B cell (primary cell): ENCODE measurements around the gene PDAP1. TPM values are rescaled to one million over a fixed set of nuclear protein-coding genes. Genes with fewer than 3 reads are reported as not detected.
"Not testable (repeated sequence)": the region's sequence is repeated elsewhere in the genome, so short reads cannot be mapped to it uniquely, and the experiment has no call there.

ENCODE experiments used
- ATAC-seq: fragments of 200-7000 bp; cut with Tn5 transposase; one replicate; pipeline ENCODE4 v1.10.0; 2021; ENCODE audit warnings: low read depth, mild to moderate bottlenecking, moderate number of reproducible peaks, moderate library complexity
- CTCF ChIA-PET: fragments of 350-600 bp; sonication (Branson Sonifier 250); formaldehyde crosslinking; loops from one replicate; lab custom pipeline; 2021; ENCODE audit warnings: antibody characterized with exemption, inconsistent platforms; lab: Charles Lee
- POLR2A ChIA-PET: fragments of 350-600 bp; sonication (Branson Sonifier 250); formaldehyde crosslinking; loops from one replicate; lab custom pipeline; 2021; ENCODE audit warnings: antibody characterized with exemption; lab: Charles Lee
- DNase-seq: peaks from one replicate; pipeline ENCODE4 v3.0.0; 2013
- H2AFZ ChIP-seq: 2 replicates; pipeline ENCODE4 v1.6.1; 2012; ENCODE audit warnings: mild to moderate bottlenecking, low read depth, low read length; ENCODE audit not compliant: insufficient read depth, poor library complexity, severe bottlenecking
- H3K27ac ChIP-seq, 2 donors: 1 replicate in 1 of 2; 2 replicates in 1 of 2; pipeline ENCODE4 v1.5.1; 2012 to 2013; ENCODE audit warnings: low read length in 2 of 2, mild to moderate bottlenecking in 2 of 2, moderate library complexity in 1 of 2
- H3K27me3 ChIP-seq, 4 experiments: fragments of 200-600 bp in 1 of 4; sonication (generic) in 1 of 4; replicated peaks in 1 of 4; 1 replicate in 2 of 4; 2 replicates in 2 of 4; pipeline versions ENCODE4 v1.6.1 to v1.7.0; 2013 to 2016; ENCODE audit warnings: low read length in 3 of 4, mild to moderate bottlenecking in 2 of 4, mixed read lengths in 1 of 4, moderate library complexity in 1 of 4; ENCODE audit not compliant: insufficient read depth in 4 of 4, control insufficient read depth in 3 of 4; ENCODE audit errors: control extremely low read depth in 1 of 4
- H3K36me3 ChIP-seq, 2 experiments: replicated peaks in 1 of 2; 1 replicate in 1 of 2; 2 replicates in 1 of 2; pipeline versions ENCODE4 v1.6.1 to v1.7.1; 2013; ENCODE audit warnings: low read length in 1 of 2; ENCODE audit not compliant: insufficient read depth in 2 of 2, control insufficient read depth in 1 of 2; ENCODE audit errors: control extremely low read depth in 1 of 2, extremely low read depth in 1 of 2
- H3K4me1 ChIP-seq, 2 donors: fragments of 200-600 bp in 1 of 2; sonication (generic) in 1 of 2; 1 replicate in 1 of 2; 2 replicates in 1 of 2; pipeline versions ENCODE4 v1.5.1 to v1.6.1; 2013 to 2017; ENCODE audit warnings: low read length in 2 of 2; ENCODE audit not compliant: control insufficient read depth in 2 of 2, insufficient read depth in 2 of 2
- H3K4me2 ChIP-seq: replicated peaks from 2 replicates; pipeline ENCODE3; 2012; ENCODE audit warnings: mild to moderate bottlenecking, low read depth, low read length; ENCODE audit not compliant: poor library complexity, severe bottlenecking
- H3K4me3 ChIP-seq, 5 experiments: fragments of 200-600 bp in 1 of 5; sonication (generic) in 1 of 5; 1 replicate in 3 of 5; 2 replicates in 2 of 5; pipeline versions ENCODE4 v1.5.1 to v1.7.0; 2011 to 2016; ENCODE audit warnings: low read length in 4 of 5, mild to moderate bottlenecking in 4 of 5, low read depth in 2 of 5, control low read depth in 1 of 5, moderate library complexity in 1 of 5; ENCODE audit not compliant: insufficient read depth in 1 of 5; ENCODE audit errors: control extremely low read depth in 1 of 5, extremely low read depth in 1 of 5
- H3K79me2 ChIP-seq: fragments of 200-600 bp; sonication (generic); one replicate; pipeline ENCODE4 v1.6.0; 2016; ENCODE audit warnings: low read length; ENCODE audit not compliant: control insufficient read depth, insufficient read depth
- H3K9ac ChIP-seq: fragments of 200-600 bp; sonication (generic); 2 replicates; pipeline ENCODE4 v1.6.1; 2017; ENCODE audit warnings: mild to moderate bottlenecking, low read length, moderate library complexity
- H3K9me3 ChIP-seq, 3 donors: one replicate each; pipeline versions ENCODE4 v1.6.1 to v1.7.1; 2013; ENCODE audit warnings: low read length in 2 of 3; ENCODE audit not compliant: control insufficient read depth in 2 of 3, insufficient read depth in 1 of 3; ENCODE audit errors: control extremely low read depth in 1 of 3
- H4K20me1 ChIP-seq: 2 replicates; pipeline ENCODE4 v1.6.0; 2012; ENCODE audit warnings: mild to moderate bottlenecking, low read length; ENCODE audit not compliant: insufficient read depth, control insufficient read depth, poor library complexity, severe bottlenecking
- H3K27ac Mint-ChIP-seq: one replicate; pipeline ENCODE4 v1.8.0; 2021; ENCODE audit warnings: mixed read lengths
- H3K27me3 Mint-ChIP-seq: one replicate; pipeline ENCODE4 v1.8.0; 2021; ENCODE audit warnings: mixed read lengths
- H3K4me1 Mint-ChIP-seq: one replicate; pipeline ENCODE4 v1.8.0; 2021; ENCODE audit warnings: mixed read lengths
- H3K4me3 Mint-ChIP-seq: one replicate; pipeline ENCODE4 v1.8.0; 2021; ENCODE audit warnings: mixed read lengths
- H3K9me3 Mint-ChIP-seq: one replicate; pipeline ENCODE4 v1.8.0; 2022; ENCODE audit warnings: mixed read lengths; ENCODE audit not compliant: insufficient read depth
- EZH2 ChIP-seq: IDR thresholded peaks from 2 replicates; pipeline ENCODE4 v1.6.1; 2012; ENCODE audit warnings: borderline replicate concordance, low read depth, mild to moderate bottlenecking, moderate library complexity, low read length; ENCODE audit not compliant: insufficient read depth, poor library complexity, severe bottlenecking
- WGBS: methylation state at CpG from one replicate; pipeline ENCODE4 v1.1.5; 2013; ENCODE audit warnings: missing lambda C conversion rate; ENCODE audit not compliant: insufficient coverage; 5-methylcytosine and 5-hydroxymethylcytosine counted together
- intact Hi-C: fragments of 100-400 bp; cut with micrococcal nuclease; formaldehyde crosslinking; loops from one replicate; pipeline ENCODE4 v1.10.0; 2022
- polyA plus RNA-seq: library from polyadenylated mRNA; depleted of rRNA; stranded (reverse); fragments of >200 nt; gene quantifications from 2 replicates; pipeline ENCODE4 v1.2.3, GENCODE V29; 2012
- total RNA-seq, 2 donors: library from RNA; stranded (reverse); fragments of 120-200 nt in 1 of 2; gene quantifications; 1 replicate in 1 of 2; 2 replicates in 1 of 2; pipeline versions ENCODE4 v1.2.3 to v1.2.4, GENCODE V29; 2013 to 2022
- TF ChIP-seq, protein P1 (sequence below): fragments of 200-600 bp; IDR thresholded peaks from one replicate; pipeline ENCODE4 v1.8.0; 2022; ENCODE audit warnings: antibody characterized with exemption, mild to moderate bottlenecking

PDAP1 gene
- total and polyA plus RNA-seq, 2 donors (not counting 1 experiment from before 2014, with no cell fraction given) = 19.2 to 60.4 TPM

DNA sequence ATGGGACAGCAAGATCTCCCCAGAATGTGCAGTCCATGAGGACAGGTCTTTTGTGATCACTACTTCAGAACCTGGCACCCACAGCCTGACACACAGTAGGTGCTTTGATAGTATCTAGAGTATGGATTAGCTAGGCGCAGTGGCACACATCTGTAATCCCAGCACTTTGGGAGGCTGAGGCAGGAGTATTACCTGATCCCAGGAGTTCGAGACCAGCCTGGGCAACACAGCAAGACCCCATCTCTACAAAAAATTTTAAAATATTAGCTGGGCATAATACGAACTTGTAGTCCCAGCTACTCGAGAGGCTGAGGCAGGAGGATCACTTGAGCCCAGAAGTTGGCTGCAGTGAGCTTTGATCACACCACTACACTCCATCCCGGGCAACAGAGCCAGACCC lies 56.1 kb downstream of the PDAP1 start:
- TF ChIP-seq, protein P1, sequence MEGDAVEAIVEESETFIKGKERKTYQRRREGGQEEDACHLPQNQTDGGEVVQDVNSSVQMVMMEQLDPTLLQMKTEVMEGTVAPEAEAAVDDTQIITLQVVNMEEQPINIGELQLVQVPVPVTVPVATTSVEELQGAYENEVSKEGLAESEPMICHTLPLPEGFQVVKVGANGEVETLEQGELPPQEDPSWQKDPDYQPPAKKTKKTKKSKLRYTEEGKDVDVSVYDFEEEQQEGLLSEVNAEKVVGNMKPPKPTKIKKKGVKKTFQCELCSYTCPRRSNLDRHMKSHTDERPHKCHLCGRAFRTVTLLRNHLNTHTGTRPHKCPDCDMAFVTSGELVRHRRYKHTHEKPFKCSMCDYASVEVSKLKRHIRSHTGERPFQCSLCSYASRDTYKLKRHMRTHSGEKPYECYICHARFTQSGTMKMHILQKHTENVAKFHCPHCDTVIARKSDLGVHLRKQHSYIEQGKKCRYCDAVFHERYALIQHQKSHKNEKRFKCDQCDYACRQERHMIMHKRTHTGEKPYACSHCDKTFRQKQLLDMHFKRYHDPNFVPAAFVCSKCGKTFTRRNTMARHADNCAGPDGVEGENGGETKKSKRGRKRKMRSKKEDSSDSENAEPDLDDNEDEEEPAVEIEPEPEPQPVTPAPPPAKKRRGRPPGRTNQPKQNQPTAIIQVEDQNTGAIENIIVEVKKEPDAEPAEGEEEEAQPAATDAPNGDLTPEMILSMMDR = no peak
- no peak for TF ChIP-seq EZH2
- ChIA-PET CTCF (no interaction called here), POLR2A (interaction anchor here (0.6 kb wide), 1 partner anchor 140 kb away, joined by 8 read pairs; no protein-coding TSS in a partner anchor)
- Mint-ChIP-seq H3K27ac (no peak overlapping the region), H3K4me3 (no peak overlapping the region), H3K4me1 (no peaks in the 10 kb centered on the region), H3K9me3 (no peaks in the 10 kb centered on the region), H3K27me3 (no peaks in the 10 kb centered on the region)
- ATAC-seq = no peak
- H3K27ac ChIP-seq = no peak overlapping the region
- H3K9me3 ChIP-seq = no peaks in the 10 kb centered on the region
- H3K79me2 ChIP-seq = peaks cover 9% of the 10 kb centered on the region
- no peak overlapping the region for H3K4me3 ChIP-seq
- H3K36me3 ChIP-seq = peaks cover 4 to 62% of the 10 kb centered on the region in 2 experiments
- no peaks in the 10 kb centered on the region for H3K27me3 ChIP-seq
- H3K4me2 ChIP-seq = no peak overlapping the region
- no peak overlapping the region for H2AFZ ChIP-seq
- no peaks in the 10 kb centered on the region for H4K20me1 ChIP-seq
- H3K4me1 ChIP-seq = no peaks in the 10 kb centered on the region
- WGBS = 100% methylated on average over 4 of the region's 5 CpGs
- H3K9ac ChIP-seq = no peak overlapping the region
- intact Hi-C loops = no loop called here
- no peak for DNase-seq

- 100% methylated on average over 3 of the region's 3 CpGs for WGBS
- H4K20me1 ChIP-seq, H3K27me3 Mint-ChIP-seq, intact Hi-C loops, H2AFZ ChIP-seq, H3K9ac ChIP-seq, H3K4me1 Mint-ChIP-seq, H3K9me3 ChIP-seq, H3K27ac ChIP-seq, H3K4me2 ChIP-seq, CTCF ChIA-PET, H3K4me1 ChIP-seq, H3K27me3 ChIP-seq, ATAC-seq, DNase-seq, H3K27ac Mint-ChIP-seq, H3K4me3 ChIP-seq, H3K4me3 Mint-ChIP-seq, H3K9me3 Mint-ChIP-seq: not testable (repeated sequence)
- POLR2A ChIA-PET = interaction anchor here (0.6 kb wide), 1 partner anchor 561 kb away, joined by 7 read pairs; no protein-coding TSS in a partner anchor
- H3K79me2 ChIP-seq = peaks cover 10% of the 10 kb centered on the region
- peaks cover 4 to 66% of the 10 kb centered on the region in 2 experiments for H3K36me3 ChIP-seq
These were observed 57.8 kb downstream of the PDAP1 start for GRCh38 chr7:99350641-99351040.

Other genes with a start within 250 kb of the PDAP1 start
- not detected in 2 replicates for gene KPNA7, start 200.5 kb downstream of the PDAP1 start, total RNA-seq
- gene KPNA7, start 200.5 kb downstream of the PDAP1 start, polyA plus RNA-seq = not detected in 2 replicates
- not detected in 2 replicates for gene MYH16, start 135.8 kb downstream of the PDAP1 start, total RNA-seq
- not detected in 2 replicates for gene MYH16, start 135.8 kb downstream of the PDAP1 start, polyA plus RNA-seq
- gene ARPC1A, start 82.7 kb downstream of the PDAP1 start, total RNA-seq = 41.7 and 47.8 TPM in 2 replicates
- 35.0 and 45.5 TPM in 2 replicates for gene ARPC1A, start 82.7 kb downstream of the PDAP1 start, polyA plus RNA-seq
- 142 and 164 TPM in 2 replicates for gene ARPC1B, start 33.9 kb downstream of the PDAP1 start, total RNA-seq
- gene ARPC1B, start 33.9 kb downstream of the PDAP1 start, polyA plus RNA-seq = 520 and 563 TPM in 2 replicates
- gene BUD31, start 372 bp upstream of the PDAP1 start, total RNA-seq = 53.9 and 57.8 TPM in 2 replicates
- gene BUD31, start 372 bp upstream of the PDAP1 start, polyA plus RNA-seq = 69.4 and 118 TPM in 2 replicates
- 10.2 and 14.8 TPM in 2 replicates for gene PTCD1, start 30.2 kb upstream of the PDAP1 start, total RNA-seq
- gene PTCD1, start 30.2 kb upstream of the PDAP1 start, polyA plus RNA-seq = 8.5 and 9.7 TPM in 2 replicates
- 60.0 and 63.2 TPM in 2 replicates for gene CPSF4, start 30.3 kb upstream of the PDAP1 start, total RNA-seq
- gene CPSF4, start 30.3 kb upstream of the PDAP1 start, polyA plus RNA-seq = 52.9 and 68.9 TPM in 2 replicates
- 108 and 135 TPM in 2 replicates for gene ATP5MF, start 57.6 kb upstream of the PDAP1 start, total RNA-seq
- gene ATP5MF, start 57.6 kb upstream of the PDAP1 start, polyA plus RNA-seq = 835 and 963 TPM in 2 replicates
- gene ZNF789, start 64.3 kb upstream of the PDAP1 start, total RNA-seq = 36.7 and 37.3 TPM in 2 replicates
- gene ZNF789, start 64.3 kb upstream of the PDAP1 start, polyA plus RNA-seq = 16.4 and 19.8 TPM in 2 replicates
- gene ZNF394, start 91.7 kb upstream of the PDAP1 start, total RNA-seq = 80.7 and 86.2 TPM in 2 replicates
- 50.5 and 96.5 TPM in 2 replicates for gene ZNF394, start 91.7 kb upstream of the PDAP1 start, polyA plus RNA-seq
- 10.9 and 11.7 TPM in 2 replicates for gene ZKSCAN5, start 96.1 kb upstream of the PDAP1 start, total RNA-seq
- 3.1 and 3.3 TPM in 2 replicates for gene ZKSCAN5, start 96.1 kb upstream of the PDAP1 start, polyA plus RNA-seq
- gene FAM200A, start 143.5 kb upstream of the PDAP1 start, total RNA-seq = 11.9 and 12.8 TPM in 2 replicates
- gene FAM200A, start 143.5 kb upstream of the PDAP1 start, polyA plus RNA-seq = 1.6 and 2.1 TPM in 2 replicates
- 150 and 154 TPM in 2 replicates for gene ZNF655, start 150.0 kb upstream of the PDAP1 start, total RNA-seq
- 125 and 178 TPM in 2 replicates for gene ZNF655, start 150.0 kb upstream of the PDAP1 start, polyA plus RNA-seq
- 0.86 and 1.6 TPM in 2 replicates for gene TMEM225B, start 189.7 kb upstream of the PDAP1 start, total RNA-seq
- 0.61 and 0.95 TPM in 2 replicates for gene TMEM225B, start 189.7 kb upstream of the PDAP1 start, polyA plus RNA-seq
- gene ZSCAN25, start 208.3 kb upstream of the PDAP1 start, total RNA-seq = 37.1 and 39.5 TPM in 2 replicates
- gene ZSCAN25, start 208.3 kb upstream of the PDAP1 start, polyA plus RNA-seq = 11.8 and 14.7 TPM in 2 replicates